GM12801 (cell line): ENCODE data around the gene SDK1.

Experiments used
- TF ChIP-seq, protein P1 (sequence below): IDR thresholded peaks from one replicate; pipeline ENCODE4 v1.5.1; 2011; ENCODE audit warnings: control low read depth; ENCODE audit not compliant: insufficient read length; ENCODE audit errors: extremely low read depth

The SDK1 gene

DNA sequence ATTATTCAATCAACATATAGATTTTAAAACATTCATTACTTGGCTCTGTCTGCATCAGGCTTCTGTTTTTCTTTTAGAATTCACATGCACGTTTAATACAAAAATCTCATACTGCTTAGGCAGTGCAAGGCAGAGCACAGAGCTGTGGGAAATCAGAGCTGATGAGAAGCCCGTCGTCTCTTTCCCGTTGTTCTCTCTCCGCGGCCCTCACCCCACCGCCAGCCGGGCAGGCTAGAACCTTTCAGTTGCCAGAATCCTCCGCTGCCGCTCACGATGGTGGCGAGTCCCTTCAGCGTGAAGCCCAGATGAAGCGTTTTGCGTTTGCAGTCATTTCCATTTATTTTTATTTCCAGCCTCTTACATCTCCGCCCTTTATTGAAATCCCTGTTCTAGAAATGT lies 648.2 kb downstream of the SDK1 start:
- TF ChIP-seq, protein P1, sequence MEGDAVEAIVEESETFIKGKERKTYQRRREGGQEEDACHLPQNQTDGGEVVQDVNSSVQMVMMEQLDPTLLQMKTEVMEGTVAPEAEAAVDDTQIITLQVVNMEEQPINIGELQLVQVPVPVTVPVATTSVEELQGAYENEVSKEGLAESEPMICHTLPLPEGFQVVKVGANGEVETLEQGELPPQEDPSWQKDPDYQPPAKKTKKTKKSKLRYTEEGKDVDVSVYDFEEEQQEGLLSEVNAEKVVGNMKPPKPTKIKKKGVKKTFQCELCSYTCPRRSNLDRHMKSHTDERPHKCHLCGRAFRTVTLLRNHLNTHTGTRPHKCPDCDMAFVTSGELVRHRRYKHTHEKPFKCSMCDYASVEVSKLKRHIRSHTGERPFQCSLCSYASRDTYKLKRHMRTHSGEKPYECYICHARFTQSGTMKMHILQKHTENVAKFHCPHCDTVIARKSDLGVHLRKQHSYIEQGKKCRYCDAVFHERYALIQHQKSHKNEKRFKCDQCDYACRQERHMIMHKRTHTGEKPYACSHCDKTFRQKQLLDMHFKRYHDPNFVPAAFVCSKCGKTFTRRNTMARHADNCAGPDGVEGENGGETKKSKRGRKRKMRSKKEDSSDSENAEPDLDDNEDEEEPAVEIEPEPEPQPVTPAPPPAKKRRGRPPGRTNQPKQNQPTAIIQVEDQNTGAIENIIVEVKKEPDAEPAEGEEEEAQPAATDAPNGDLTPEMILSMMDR: no peak

DNA sequence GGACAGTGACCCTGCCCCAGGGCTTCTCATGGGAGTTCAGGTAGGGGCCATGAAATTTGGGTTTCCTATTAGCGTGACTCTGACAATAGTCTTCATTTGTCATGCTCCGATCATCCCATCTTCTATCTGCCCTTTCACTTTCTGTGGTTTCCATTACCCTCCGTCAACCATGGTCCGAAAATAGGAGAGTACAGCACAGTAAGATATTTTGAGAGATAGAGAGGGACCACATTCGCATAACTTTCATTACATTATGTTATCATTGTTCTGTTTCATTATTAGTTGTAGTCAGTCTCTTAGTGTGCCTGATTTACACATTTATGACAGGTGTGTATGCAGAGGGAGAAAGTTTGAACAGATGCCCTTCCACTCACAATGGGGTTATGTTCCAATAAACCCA lies 649.2 kb downstream of the SDK1 start:
- TF ChIP-seq, protein P1: no peak

DNA sequence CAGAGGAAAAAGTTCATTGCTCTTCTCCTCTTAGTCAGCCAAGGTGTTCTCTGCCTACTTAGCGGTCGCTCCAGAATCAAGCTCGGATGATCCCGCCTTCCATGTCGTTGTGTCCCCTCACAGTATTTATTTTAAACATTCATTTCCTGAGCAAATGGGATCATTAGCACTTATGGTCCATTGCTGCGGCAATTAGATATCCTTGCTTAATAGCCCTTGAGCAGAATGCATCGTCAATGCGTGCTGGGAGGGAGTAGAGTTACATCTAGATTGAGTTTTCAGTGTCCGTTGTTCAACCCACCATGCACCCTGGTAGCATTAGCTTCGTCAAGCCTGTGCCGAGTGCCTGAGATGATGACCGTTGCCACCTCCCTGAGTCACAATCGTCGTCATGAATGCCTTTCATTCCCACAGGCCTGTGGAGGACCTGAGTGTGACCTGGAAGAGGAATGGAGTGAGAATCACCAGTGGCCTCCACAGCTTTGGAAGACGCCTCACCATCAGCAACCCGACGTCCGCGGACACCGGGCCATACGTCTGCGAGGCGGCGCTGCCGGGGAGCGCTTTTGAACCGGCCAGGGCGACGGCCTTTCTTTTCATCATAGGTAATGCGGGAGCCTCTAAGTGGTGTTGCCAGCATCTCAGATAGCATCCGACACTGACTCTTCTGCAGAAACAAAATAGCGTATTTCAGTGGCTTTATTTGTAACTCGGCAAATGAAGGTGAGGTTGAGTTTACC lies 650.4 kb downstream of the SDK1 start:
- TF ChIP-seq, protein P1: no peak

DNA sequence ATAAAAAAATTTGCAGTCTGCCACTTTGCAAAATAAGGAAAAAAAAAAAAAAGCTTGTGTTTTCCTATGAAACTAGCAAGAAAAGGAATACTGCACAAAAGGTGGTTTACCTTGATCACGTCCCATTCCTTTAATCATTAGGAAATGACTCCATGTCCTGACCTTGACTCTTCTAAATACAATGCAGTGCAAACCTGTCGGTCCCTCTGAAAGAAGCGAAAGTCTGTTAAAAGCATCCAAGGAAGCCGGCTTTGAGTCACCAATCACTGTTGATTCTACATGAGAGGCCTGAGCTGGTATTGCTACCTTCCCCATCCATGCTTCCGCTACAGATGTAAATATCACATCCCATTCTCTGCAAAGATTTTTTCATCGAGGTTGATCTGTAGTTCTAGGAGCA lies 652.1 kb downstream of the SDK1 start:
- TF ChIP-seq, protein P1: no peak

DNA sequence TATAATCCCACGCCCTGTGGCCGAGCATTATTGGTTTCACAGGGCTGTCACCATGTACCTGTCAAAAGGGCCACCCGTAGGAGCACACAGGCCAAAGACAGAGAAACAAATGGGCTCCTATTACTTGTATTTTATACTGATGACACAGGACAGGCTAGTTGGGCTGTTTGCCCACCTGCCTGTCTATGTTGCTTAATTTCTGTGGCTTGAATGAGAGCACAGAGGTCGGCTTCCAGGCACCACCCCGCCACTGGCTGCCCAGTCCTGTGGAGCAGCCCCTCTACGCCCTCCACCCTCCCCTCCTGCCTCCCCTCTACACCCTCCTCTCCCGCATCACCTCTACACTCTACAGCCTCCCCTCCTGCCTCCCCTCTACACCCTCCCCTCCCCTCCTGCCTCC lies 652.9 kb downstream of the SDK1 start:
- TF ChIP-seq, protein P1: no peak

DNA sequence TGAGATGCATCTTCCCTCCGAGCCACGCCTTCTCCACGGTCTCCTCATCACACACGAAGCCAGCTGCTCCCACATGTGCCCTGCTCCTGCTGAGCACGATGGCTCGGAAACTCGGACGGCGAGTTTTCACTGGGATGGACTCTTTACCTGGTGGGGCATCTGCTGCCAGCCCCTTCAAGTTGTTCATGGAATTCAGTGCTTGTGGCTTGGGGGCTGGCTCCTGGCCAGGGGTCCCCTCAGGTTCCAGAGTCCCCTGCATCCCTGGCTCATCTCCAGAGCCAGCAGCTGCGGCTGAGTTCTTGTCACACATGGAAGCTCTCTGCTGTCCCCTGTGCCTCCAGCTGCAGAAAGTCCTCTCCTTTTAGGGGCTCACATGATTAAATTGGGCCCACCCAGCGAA lies 654.0 kb downstream of the SDK1 start:
- TF ChIP-seq, protein P1: no peak

DNA sequence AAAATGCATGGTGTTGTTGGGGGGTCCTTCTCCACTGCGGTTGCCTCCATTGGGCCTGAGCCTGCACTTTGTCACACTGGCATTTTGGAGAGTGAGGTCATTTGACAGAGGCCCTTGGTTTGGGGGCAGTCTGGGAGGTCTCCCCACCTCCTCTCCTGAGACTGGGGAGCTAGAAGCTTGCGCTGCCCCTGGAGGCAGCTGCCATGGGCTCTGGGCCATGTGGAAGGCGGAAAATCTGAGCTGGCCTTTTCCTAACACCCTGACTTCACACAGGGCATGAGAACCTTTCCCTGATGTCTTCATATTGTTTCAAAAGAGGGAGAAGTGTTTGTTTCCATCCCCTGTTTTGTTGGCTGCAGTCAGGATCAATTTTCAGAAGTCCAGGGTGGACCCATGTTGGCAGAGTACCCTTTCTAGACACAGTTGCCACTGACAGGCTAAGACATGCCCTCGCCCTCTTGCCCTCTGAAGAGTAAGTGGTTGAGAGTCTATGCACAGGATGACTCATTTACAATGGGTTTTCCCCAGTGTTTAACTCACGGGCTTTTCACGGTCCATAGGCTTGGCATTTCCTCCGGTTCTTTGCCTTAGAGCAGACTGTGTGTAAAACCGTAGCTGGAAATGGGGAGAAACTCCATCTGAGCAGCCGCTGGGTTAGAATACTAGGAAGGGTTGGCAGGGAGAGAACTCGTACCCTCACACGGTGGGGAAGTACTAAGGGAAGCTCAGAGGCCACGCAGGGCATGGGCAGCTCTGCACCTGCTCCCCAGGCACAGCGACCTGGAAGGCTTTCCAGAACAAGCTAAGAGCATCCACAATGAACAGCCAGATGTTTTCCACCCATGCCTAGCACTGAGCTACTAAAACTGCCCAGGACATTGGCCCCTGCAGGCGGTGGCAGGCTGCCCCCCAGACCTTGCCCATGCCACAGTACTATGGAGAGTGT lies 655.0 kb downstream of the SDK1 start:
- TF ChIP-seq, protein P1: no peak
